HuH-7 (cell line): ENCODE results near the gene MAGEA8.
"Not testable (repeated sequence)": the region's sequence is repeated elsewhere in the genome, so short reads cannot be mapped to it uniquely, and the experiment has no call there.

Experiments used
- DNase-seq: peaks from one replicate; pipeline ENCODE4 v3.0.0; 2011; ENCODE audit warnings: low spot score

The MAGEA8 gene, protein sequence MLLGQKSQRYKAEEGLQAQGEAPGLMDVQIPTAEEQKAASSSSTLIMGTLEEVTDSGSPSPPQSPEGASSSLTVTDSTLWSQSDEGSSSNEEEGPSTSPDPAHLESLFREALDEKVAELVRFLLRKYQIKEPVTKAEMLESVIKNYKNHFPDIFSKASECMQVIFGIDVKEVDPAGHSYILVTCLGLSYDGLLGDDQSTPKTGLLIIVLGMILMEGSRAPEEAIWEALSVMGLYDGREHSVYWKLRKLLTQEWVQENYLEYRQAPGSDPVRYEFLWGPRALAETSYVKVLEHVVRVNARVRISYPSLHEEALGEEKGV

DNA sequence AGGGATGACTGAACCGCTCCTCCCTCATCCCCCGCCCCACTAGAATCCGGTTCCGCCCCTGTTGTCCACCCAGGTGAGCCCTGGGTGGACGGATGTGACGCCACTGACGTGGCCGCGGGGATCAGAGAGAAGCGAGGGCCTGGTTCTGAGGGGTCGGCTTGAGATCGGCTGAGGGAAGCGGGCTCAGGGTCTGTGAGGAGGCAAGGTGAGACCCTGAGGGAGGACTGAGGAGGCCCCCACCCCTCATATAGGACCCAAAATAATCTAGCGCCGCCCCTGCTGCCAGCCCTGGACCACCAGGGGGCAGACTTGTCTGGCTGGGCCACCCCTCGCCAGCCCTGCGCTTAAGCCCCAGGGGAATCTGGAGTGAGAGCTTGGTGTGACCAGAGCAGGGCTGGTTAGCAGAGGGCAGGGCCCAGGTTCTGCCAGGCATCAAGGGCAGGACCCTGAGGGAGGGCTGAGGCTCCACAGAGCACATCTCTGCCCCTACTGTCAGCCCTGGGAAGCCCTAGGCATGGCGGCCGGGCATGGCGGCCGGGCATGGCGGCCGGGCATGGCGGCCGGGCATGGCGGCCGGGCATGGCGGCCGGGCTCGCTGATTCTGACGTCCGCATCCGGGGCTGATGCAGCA, at the start of gene MAGEA8:
TSS of gene MAGEA8 (plus strand) at position 103 of the 631 bp plus-strand sequence. CDS start 3,090 bp downstream, outside the sequence.
- DNase-seq, result peak; percentile 20

DNA sequence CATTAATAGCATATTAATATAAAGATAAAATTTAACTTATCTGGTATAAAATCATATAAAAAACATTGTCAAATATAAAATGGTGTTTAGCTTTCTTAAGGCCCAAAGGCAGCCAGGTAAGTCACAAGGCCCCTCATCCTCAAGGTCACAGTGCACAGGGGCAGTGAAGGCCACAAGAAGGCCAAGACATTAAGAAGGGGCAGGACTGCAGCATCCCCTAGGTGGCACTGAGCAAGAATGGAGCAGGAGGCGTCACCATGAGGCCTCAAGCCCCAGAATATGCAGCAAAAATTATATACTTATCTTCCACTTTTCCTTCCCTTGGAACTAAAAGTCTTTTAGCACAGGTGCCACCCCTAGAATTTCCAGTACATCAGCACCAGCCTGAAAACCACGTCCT, 49.5 kb upstream of the MAGEA8 start:
- DNase-seq, result no peak

DNA sequence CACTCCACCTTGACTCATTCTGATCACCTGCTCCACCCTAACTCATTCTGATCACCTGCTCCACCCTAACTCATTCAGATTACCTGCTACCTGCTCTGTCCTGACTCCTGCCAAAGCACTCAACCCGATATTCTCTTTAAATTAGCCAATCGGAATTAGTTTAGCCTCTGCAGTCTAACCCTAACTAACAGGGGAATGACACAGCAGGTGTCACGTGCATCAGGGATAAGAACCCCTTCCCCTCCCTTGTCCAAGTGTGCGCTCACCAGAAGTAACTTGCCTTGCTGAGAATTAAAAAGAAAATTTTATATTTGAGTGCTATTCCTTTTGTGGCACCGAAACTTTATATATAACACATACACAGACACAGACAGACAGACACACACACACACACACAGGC, 44.3 kb upstream of the MAGEA8 start:
- DNase-seq, result not testable (repeated sequence)

DNA sequence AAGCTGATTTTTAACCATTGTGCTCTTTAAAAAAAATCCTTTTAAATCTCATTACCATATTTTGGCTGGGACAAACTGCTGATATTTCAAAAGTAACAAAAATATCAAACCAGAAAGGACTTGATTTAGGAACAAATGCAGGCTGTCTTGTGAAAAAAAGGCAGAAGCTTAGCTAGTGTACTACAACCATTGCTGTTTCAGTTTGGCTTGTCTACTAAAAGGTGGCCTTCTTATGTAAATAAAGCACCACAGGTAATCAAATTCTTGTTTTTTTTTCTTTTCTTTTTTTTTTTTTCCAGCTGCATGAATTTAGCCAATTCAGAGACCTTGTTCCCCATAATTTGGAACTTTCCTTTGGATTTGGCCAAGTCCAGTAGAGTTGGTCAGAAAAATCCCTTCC, 43.8 kb upstream of the MAGEA8 start:
- no peak for DNase-seq

DNA sequence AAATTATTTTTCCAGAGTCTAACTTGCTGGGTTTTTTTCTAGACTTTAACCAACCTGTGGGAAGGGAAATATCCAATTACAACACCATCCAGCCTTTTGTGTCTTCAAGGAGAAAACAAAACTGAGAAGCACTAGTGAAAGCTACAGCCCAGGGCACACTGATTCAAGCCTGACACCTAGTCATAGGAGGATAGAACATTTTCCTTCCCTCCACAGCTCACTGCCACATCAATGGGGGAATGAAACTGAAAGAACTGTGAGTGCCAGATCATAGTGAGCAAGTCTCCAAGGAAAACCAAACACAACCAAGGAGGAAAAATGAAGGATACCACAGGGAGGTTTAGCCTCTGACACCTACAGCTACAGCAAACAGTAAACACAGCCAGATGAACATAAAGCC, 43.3 kb upstream of the MAGEA8 start:
- no peak for DNase-seq

DNA sequence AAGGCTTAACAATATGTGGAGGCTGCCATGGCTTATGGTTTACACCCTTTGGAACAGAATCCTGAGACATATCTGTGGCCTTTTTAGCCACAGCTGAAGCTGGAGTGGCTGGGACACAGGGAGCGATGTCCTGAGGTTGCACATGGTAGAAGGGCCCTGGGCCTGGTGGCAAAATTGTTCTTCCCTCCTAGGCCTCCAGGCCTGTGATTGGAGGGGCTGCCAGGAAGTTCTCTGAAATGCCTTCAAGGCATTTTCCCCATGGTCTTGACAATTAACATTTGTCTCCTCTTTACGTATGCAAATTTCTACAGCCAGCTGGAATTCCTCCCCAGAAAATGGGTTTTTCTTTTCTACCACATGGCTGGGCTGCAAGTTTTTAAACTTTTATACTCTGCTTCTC, 39.1 kb upstream of the MAGEA8 start:
- no peak for DNase-seq

DNA sequence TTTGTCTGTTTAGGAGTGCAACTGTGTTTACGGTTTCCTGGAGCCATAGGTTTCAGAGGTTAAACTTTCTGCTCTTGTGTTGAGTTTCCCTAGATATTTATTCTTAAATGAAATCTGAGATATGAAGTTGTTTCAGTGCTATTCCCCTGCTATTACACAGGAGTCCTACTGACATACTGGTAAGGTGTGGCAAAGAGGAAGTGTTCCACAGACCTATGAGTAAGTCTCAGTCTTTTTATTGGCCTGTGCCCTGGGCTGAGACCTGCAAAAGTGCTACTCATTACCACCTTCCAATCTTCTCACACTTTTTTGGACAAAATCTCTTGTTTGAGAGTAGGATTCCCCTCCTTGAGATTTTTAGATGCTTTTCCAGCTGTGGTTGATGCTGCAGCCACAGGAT, 35.6 kb upstream of the MAGEA8 start:
- no peak for DNase-seq

DNA sequence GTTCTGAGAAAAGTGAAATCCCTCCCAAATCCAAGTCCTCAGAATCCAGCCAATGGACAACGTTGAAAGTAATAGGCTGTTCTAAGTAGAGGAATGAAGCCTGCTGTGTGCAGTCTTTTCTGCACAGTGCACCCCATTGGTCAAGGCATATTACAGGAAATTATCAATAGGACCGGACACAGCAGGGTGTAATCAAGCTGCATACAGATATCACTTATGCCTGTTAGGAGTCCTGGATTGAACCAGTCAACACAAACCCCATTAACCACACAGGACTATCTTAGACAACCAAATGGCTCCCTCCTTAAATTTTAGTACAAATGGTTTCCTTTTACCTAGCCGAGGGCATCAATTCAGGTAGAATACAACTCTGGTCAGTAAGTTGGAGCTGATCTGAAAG, 34.2 kb upstream of the MAGEA8 start:
- no peak for DNase-seq

DNA sequence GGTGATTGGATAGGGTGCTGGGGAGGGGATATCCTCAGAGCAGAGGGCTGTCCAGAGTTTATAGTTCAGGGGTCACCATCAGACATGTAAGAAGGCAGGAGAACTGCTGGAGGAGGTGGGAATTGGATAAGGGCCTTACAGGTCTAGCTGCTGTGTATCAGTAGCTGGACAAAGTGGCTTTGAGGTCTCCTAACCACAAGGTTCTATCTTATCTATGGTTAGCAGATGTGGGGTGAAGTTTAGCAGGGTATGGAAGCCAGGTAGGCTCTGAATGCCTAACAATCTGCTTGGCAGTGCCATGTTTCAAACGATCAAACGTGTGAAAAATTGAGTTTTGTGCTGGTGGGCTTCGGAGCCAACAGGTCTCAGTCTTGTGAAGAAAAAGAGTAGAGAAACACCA, 32.1 kb upstream of the MAGEA8 start:
- no peak for DNase-seq

DNA sequence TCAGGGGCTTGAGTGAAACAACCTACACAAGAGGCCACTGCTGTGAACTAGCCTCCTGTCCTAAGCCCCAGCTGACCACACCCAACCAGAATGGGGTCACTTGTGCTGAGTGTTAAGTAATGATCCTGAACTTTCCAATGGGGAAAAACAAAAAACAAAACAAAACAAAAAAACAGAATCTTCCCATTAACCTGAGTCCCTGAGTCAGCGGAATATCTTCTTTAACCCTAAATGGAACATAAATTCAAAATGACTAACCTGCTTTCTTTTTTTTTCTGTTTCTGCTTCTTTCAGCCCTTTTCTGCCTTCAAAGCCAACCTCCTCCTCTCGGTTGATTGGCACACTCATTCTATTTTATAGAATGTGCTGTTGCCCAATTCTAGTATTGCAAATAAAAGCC, 31.2 kb upstream of the MAGEA8 start:
- no peak for DNase-seq

DNA sequence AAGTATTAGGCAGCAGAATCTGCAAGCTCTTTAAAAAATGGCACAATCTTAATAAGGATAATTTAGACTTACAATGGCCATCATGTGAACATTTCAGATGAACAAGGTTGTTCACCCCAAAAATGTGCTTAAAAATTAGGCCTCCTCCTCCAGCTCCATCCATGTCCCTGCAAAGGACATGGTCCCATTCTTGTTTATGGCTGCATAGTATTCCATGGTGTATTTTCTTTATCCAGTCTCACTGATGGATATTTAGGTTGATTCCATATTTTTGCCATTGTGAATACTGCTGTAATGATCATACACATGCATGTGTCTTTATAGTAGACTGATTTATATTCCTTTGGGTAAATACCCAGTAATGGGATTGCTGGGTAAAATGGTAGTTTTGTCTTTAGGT, 29.1 kb upstream of the MAGEA8 start:
- DNase-seq, result no peak

DNA sequence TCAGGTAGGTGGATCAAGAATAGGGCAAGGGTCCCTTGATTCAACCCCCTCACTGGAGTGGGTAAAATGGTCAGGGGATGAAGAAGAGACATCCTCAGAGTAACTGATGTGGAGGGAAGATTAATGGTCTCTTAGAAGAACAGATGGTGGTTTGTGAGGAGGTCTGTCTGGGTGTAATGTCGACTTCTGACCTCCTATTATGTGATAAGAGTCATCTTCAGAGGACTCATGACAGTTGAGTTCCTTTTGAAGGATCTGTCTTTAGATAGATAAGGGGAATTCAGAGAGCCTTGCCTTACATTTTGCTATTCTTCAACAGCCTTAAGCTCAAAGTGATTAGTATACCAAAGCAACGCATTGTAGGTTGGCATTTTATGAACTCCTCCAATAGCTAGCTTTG, 27.1 kb upstream of the MAGEA8 start:
- DNase-seq, result no peak

DNA sequence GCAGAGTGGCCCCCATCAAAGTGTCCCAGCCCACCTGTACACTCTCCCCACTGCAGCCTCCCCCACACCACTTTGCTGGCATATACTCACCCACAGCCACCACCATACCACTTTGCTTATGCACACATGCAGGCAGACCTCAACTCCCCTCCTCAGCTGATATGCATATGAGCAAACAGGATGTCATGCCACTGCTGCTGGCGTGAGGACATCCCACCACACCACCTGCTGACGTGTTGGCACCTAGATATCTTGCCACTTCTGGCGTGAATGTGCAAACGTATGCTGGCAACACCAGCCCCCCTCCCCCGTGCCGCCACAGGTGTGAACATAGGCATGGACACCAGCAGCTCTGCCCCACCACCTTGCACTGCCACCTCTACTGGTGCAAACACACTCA, 22.4 kb upstream of the MAGEA8 start:
- no peak for DNase-seq

DNA sequence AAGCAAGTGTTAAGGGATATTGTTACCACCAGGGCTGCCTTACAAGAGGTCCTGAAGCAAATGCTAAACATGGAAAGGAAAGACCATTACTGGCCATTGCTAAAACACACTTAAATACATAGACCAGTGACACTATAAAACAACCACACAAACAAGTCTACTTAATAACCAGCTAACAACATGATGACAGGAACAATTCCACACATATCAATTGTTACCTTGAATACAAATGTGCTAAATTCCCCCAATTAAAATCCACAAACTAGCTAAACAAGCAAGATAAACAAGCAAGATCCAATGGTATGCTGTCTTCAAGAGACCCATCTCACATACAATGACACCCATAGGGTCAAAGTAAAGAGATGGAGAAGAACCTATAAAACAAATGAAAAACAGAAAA, 20.5 kb upstream of the MAGEA8 start:
- no peak for DNase-seq

DNA sequence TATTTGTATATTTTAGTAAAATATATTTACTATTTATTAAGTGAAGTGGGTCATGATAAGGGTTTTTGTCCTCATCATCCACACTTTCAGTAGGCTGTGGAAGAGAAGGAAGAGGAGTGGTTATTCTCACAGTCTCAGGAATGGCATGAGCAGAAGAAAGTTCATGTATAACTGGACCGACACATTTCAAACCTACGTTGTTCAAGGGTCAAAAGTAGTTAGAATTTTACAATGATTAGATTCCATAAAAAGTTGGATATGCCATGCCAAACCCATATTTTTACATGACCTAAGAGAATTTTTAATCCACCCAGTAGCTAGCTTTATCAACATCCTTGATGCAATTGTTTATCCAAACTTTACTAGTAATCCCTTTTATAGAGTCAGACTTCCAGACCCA, 15.6 kb upstream of the MAGEA8 start:
- no peak for DNase-seq

DNA sequence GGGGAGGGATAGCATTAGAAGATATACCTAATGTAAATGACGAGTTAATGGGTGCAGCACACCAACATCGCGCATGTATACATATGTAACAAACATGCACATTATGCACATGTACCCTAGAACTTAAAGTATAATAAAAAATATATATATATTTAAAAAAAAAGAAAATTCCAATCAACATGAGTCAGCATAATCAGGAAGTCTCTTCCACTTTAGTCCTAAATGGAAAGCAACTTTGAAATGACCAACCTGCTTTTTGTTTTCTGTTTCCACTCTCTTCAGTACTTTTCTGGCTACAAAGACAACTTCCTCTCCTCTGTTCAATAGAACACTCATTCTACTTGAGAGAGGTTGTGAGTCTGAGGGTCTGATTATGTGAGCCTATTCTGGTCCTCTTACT, 13.5 kb upstream of the MAGEA8 start:
- DNase-seq, result no peak

DNA sequence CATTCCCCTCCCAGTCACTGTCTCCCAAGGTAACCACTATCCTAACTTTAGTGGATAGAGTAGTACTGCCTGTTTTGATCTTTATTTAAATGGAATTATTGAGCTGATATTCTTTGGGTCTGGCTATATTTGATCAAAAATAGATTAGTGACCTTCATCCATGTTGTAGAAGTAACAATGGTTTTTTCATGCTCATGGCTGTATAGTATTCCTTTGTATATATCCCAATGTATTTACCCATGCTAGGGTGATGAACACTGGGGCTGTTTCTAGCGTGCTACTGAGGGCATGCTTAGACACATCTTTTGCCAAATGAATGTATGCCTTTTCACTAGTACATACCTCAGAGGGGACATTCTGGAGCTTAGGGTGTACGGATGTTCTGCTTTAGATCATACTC, 10.1 kb upstream of the MAGEA8 start:
- DNase-seq, result no peak

DNA sequence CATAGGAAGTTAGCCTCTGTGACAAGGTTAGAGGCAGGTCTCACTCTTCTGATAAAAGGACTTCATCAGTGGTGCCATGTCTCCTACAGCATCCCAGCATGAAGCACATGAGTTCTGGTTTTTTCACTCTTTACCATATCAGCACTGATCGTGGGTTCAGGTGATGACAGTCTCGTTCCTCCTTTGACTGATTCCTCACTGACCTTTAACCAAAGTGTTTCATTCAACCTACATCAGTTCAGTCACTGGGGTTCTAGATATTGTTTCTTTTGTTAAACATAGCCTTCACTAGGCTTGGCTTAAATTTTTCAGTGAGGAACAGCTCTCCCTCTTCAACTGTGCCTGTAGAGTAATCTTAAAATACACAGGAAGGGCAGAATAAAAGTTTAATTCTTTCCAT, 9.6 kb upstream of the MAGEA8 start:
- DNase-seq, result no peak

DNA sequence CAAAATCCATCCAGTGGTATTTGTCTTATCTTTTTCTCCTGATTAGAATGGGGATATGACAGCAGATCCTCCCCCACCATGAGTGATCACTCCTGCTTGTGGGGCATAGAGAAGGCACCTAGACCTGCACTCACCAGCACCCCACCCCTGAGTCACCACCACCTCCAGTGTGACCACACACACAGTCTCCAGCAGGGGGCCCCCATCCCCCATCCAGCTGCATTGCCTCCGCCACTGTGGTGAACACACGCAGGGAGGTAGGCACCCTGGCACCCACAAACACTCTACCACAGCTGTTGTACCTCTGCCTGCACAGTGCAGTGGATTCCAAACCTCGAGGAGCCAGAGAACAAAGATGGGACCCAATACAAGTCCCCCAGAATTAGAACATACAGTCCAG, 9.0 kb upstream of the MAGEA8 start:
- DNase-seq, result peak; percentile 36

DNA sequence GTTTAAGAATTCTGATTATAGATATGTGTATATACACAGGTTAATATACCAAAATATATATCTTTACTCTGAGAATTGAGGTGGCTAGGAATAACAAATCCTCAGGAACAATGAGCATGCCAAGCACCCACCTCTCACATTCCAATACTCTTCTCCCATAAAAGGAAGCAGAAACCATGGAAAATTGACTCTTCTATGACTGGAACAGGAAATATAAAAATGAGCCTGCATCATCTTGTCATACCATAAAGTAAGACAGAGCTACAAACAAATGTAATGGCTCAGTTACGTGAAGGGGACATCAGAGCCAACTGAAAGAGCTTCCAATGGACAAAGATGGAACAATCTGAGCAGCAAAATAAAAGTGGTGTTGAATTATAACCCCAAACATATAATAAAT, 3.8 kb upstream of the MAGEA8 start:
- DNase-seq, result no peak

DNA sequence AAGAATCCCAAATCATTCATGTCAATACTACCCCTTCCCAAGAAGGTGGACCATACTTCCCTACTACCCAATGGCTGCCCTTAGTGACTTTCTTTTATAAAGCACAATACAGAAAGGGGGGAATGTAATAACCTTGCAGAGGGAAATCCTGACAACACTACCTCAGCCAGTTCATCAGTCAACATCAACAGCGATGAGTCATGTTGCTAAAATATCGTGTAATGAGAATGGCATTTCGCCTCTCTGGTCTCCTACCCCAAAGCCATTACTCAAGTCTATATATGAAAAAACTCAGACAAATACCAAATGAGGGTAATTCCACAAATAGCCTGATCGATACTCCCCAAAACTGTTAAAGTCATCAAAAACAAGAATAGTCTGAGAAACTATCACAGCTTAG, 3.3 kb upstream of the MAGEA8 start:
- DNase-seq, result no peak

DNA sequence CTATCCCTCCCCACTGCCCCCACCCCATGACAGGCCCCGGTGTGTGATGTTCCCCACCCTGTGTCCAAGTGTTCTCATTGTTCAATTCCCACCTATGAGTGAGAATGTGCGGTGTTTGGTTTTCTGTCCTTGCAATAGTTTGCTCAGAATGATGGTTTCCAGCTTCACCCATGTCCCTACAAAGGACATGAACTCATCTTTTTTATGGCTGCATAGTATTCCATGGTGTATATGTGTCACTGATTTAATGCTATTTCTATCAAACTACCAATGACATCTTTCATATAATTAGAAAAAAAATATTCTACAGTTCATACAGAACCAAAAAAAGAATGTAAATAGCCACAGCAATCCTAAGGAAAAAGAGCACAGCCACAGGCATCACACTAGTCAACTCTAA, 9.8 kb downstream of the MAGEA8 start:
- not testable (repeated sequence) for DNase-seq

DNA sequence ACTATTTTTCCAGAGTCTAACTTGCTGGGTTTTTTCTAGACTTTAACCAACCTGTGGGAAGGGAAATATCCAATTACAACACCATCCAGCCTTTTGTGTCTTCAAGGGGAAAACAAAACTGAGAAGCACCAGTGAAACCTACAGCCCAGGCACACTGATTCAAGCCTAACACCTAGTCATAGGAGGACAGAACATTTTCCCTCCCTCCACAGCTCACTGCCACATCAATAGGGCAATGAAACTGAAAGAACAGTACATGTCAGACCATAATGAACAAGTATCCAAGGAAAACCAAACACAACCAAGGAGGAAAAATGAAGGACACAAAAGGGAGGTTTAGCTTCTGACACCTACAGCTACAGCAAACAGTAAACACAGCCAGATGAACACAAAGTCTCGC, 17.6 kb downstream of the MAGEA8 start:
- no peak for DNase-seq
